T-helper 1 cell treated with Interleukin-12 subunit alpha and Interleukin-12 subunit beta and Interleukin-4 antibody, amounts not matched to agents 30 ng/mL and 1 ng/mL, for 36 hours (primary cell): Measurements from ENCODE around the gene WBP2. TPM values are rescaled to one million over a fixed set of nuclear protein-coding genes. Genes with fewer than 3 reads are reported as not detected.

ENCODE experiments used
- intact Hi-C: fragments of 100-400 bp; cut with micrococcal nuclease; formaldehyde crosslinking; loops from one replicate; pipeline ENCODE4 v1.15.1; 2024
- total RNA-seq: library from RNA; stranded (reverse); gene quantifications from 2 replicates; pipeline ENCODE4 v1.2.3, GENCODE V29; 2022

WBP2 gene
- total RNA-seq, 1 donor from 2014 or later: 90.1 TPM

GRCh38 chr17:75831032-75831571, 24.0 kb downstream of the WBP2 start:
- intact Hi-C loops: no loop called here

DNA sequence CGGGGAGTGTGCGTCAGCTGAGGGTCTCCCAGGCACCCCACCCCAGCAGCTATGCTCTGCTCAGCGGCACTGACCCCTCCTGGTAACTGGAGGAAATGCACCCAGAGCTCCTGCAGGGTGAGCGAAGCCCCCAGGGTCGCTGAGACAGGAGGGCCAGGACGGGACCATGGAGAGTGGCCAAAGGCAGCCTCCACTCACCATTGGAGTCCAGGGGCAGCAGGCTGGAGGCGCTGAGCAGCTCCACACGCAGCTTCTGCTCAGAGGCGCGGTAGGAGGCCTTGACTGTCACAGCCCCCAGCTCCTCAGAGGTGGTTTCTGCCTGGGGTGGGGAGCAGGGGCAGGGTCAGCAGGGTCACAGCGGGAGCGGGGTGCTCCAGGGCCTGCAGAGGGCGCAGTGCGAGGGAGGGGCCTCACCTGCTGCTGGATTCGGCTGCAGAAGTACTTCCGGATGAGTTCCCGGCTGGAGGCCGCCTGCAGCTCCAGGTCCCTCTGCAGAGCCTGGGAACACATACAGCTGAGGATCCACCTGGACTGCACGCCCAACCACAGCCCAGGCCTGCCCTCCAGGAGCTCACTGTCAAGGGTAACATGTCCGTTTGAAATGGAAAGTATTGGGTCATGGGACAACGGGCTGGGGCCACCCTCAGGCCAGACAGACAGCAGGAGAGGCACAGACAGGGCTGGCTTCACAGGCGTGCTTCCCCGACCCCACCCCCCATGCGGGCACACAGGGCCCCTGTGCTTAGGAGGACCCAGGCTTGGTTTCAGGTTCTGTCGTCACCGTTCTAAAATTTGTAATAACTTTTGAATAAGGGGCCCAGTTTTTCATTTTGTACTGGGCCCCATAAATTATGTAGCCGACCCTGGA, 24.7 kb downstream of the WBP2 start:
- intact Hi-C loops: no loop called here

DNA sequence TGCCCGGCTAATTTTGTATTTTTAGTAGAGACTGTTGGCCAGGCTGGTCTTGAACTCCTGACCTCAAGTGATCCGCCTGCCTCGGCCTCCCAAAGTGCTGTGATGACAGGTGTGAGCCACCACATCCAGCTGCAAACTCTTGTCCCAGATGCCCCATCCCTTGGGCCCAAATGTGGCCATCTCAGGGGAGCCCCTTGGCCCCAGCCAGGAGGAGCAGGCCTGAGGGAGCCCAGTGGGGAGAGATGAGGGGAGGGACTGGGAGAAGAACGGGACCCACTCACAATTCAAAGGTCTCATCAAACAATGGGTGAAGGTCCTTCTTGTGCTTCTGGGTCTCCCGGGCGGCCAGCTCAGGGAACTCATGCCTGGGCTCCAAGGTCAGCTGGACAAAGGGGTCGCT, 25.4 kb downstream of the WBP2 start:
- intact Hi-C loops: no loop called here

GRCh38 chr17:75828741-75829140, 26.4 kb downstream of the WBP2 start:
- intact Hi-C loops: no loop called here

DNA sequence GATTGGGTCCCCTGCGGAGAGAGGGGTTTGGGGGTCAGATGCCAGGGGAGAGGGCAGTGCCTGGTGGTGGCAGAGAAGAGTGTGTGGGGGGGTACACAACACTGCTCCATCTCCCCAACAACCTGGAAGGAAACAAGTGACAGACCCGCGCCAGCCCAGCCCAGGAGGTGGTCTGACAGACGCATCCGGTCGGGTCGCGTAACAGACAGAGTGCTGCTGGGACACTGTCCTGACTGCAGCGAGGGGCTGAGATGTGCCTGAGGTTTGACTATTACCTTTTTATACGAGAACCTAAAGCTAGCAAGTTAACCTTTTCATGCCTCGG, 27.1 kb downstream of the WBP2 start:
- intact Hi-C loops: no loop called here

GRCh38 chr17:75827308-75828075, 27.6 kb downstream of the WBP2 start:
- intact Hi-C loops: loop anchor here (2.0 kb wide), 2 partner anchors 43 to 63 kb away; partner anchors contain the start of genes GALK1 and UNK

- intact Hi-C loops: loop anchor here (2.0 kb wide), 2 partner anchors 42 to 62 kb away; partner anchors contain the start of genes GALK1 and UNK
These were observed 28.4 kb downstream of the WBP2 start for GRCh38 chr17:75826561-75827307.

DNA sequence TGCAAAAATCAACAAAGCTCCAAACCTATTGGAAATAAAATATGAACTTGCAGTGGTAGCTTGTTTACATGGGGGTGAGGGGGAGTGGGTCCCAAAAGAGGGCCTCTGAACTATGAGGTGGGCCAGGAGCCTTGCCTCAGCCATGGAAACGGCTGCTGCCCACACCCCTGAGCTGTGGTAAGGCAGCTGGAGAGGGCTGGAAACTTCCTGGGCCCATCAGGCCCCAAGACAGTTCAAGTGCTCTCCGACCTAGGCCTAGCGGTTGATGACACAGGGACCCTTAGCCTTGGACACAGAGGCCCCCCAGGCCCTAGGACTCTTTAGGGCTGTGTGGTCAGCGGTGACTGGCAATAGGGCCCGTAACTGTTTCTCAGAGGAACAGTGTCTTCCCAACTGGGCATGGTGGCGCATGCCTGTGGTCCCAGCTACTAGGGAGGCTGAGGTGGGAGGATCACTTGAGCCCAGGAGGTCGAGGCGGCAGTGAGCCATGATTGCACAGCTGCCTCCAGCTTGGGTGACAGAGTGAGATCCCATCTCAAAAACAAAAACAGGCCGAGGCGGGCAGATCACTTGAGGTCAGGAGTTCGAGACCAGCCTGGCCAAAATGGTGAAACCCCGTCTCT, 29.3 kb downstream of the WBP2 start:
- intact Hi-C loops: loop anchor here (2.0 kb wide), 2 partner anchors 41 to 61 kb away; partner anchors contain the start of genes GALK1 and UNK

- intact Hi-C loops: no loop called here
These were observed 30.0 kb downstream of the WBP2 start for GRCh38 chr17:75825149-75825552.

GRCh38 chr17:75824666-75825065, 30.5 kb downstream of the WBP2 start:
- intact Hi-C loops: no loop called here

DNA sequence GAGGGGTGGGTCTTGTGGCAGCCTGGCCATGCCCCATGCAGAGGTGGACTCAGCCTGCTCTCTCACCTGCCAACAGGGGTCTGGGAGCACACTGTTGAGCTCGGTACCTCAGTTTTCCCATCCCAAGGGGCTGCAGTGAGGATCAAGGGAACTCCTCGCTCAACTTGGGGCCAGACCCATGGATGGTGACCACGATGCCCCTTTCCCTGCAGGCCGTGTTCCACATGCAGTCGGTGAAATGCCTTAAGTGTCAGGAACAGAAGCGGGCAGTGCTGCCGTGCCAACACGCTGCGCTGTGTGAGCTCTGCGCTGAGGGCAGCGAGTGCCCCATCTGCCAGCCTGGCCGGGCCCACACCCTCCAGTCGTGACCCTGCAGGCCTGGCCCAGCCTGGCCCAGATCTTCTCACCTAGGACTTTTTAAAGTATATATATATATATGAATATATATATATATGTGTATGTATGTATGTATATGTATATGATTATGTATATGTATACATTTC, 31.0 kb downstream of the WBP2 start:
- intact Hi-C loops: no loop called here

DNA sequence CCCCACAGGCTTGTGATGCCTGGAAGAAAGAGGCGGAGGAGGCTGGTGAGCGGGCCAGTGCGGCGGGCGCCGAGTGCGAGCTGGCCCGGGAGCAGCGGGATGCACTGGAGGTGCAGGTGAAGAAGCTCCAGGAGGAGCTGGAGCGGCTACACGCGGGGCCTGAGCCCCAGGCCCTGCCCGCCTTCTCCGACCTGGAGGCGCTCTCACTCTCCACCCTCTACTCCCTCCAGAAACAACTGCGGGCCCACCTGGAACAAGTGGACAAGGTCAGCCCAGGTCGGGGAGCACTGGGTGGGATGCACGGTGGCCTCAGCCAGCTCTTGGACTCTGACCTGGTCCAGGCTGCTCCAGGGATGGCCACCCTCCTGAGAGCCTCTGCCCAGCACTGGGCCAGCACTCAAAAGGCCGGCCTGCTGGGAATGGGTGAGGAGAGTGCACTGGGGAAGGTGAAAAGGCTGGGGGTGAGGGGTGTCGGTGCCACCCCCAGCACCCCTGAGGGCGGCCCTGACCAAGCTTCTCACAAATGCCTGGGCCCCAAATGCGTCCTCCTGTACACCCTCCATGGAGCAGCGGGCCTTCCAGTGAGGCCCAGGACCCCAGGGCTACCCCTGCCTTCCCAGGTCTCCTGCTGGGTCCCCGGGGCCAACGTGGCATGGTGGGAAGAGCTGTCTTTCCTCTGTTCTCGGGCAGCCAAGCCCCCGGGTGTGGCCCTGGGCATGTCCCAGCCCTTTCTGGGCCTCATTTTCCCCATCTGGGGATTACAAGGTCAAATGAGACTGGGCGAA, 31.7 kb downstream of the WBP2 start:
- intact Hi-C loops: no loop called here

GRCh38 chr17:75822800-75823166, 32.4 kb downstream of the WBP2 start:
- intact Hi-C loops: no loop called here

DNA sequence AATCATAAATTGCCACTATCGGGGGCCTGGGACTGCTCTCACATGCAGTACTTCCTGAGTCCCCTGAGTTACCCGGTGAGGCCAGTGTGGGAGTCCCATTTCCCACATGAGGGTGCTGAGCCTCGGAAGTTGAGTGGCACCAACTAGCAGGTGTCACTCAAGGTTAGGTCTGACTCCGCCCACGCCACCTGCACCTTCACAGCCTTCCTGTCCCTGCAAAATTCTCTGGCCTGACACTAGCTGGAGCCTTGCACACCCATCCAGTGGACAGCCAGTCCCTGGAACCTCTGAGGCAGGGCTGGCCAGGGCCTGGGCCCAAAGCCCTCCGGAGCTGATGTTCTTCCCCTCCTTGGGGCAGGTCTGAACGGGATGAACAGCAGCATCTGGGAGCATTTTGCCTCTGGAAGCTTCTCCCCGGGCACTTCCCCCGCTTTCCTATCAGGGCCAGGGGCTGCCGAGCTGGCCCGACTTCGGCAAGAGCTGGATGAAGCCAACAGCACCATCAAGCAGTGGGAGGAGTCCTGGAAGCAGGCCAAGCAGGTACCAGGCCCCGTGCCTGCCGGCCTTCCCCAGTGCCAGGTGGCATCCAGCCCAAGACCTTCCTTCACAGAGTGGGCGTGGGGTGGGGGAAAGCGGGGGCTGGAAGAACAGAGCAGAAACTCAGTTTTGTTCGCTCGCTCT, 32.9 kb downstream of the WBP2 start:
- intact Hi-C loops: no loop called here

- intact Hi-C loops: no loop called here
These were observed 33.6 kb downstream of the WBP2 start for GRCh38 chr17:75821552-75821951.

GRCh38 chr17:75820094-75821080, 34.7 kb downstream of the WBP2 start:
- intact Hi-C loops: no loop called here

DNA sequence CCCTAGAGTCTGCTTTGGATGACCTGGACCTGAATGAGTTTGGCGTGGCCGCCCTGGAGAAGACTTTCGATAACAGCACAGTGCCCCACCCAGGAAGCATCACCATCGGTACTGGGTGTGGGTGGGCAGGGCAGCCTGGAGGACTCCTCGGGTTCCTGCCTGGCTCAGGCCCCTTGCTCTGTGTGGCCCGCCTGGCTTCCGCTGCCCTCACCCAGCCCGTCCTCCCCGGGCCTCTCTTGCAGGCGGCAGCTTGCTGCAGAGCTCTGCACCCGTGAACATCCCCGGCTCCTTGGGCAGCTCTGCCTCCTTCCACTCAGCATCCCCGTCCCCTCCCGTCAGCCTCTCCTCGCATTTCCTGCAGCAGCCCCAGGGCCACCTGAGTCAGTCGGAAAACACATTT, 35.5 kb downstream of the WBP2 start:
- intact Hi-C loops: no loop called here

- intact Hi-C loops: no loop called here
These were observed 36.0 kb downstream of the WBP2 start for GRCh38 chr17:75819116-75819515.
